ENCODE measurements around the gene HACD3.
"Not testable (repeated sequence)": the region's sequence is repeated elsewhere in the genome, so short reads cannot be mapped to it uniquely, and the experiment has no call there.

The HACD3 gene

DNA sequence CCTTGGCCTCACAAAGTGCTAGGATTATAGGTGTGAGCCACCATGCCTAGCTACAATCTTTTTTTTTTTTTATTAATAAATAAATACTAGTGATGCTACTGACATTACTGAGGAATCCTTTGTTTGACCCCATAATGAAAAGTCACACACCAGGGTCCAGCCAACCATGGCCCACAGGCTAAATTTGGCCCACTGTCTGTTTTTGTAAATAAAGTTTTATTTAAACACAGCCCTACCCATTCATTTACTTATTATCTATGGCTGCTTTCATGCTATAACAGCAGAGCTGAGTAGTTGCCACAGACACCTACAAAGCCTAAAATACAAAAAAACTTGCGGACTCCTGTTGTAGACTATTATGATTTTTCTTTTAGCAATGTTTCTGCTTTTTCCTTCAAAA, 73.3 kb downstream of the HACD3 start:
- FAIRE-seq = no peak

DNA sequence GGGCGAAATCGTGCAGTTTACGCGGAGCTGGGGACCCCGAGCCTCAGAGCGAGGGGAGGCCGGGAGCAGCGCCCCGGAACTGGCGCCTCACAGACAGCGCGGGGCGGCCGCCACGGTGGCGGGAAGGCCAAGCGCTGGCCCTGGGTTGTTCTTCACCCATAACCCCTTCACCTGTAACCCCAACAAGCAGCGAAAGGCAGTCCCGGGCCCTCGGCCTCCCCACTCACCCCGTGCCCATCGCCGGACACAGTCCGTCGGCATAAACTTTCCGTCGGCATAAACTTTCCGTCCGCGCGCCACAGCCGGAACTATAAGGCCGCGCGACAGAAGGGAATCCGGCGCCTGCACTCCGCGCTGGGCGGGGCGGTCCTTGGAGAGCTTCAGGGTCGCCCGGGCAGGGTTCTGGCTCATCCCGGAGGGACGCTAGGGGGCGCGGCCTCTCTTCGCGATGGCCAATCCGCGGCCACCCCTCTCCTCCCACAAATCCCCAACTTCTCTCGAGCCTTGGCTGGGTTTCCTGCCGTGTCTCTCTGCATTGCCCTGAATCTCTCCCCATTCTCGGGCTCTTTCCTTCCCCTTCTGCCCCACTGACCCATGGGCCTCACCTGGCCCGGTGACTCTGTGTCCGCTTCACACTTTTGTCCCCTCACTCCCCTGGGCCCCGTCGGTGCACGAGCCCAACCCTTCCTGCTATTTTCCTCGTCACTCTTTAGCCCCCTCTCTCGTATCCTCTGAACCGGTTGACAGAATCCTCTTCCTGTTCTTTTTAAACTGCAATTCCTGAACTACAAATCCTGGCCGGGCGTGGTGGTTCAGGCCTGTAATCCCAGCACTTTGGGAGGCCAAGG, 80.8 kb downstream of the HACD3 start, which contains the start of gene INTS14:
Gene INTS14, minus strand, starts transcription at position 261 of the 848 bp plus-strand sequence. CDS start 3,751 bp downstream, outside the sequence.
- no peak for FAIRE-seq

DNA sequence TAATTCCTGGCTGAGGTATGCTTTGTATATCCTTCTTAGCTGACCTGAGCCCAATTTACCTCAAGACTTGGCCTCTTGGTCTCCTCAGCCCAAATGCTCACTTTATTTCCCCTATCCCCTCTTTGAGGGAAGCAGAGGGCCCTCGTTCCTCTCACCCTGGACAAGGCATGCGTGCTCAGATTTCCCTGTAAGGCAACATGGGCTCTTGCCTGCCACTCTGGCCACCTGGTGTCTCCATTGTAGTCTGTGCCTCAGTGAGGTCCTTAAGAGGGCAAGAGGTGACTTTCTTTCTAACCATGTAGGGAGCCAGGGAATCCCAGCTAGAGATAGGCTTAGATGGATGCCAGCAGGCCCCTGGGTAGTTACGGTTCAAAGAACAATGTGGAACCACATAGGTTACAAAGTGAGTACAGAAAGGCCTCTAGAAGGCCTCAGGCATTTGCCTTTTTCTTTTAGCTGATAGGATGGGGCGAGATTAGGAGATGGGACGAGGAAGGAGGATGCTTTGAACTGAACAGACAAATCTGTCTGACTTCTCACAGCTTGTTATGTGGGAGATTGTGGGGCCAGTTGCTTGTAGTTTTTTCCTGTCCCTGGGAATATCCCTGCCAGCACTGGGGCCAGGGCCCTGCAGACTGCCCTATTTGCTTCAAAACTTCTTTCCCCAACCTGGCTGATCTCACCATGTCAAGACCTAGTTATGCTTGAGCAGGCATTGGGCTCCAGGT, 81.8 kb downstream of the HACD3 start:
- no peak for FAIRE-seq

DNA sequence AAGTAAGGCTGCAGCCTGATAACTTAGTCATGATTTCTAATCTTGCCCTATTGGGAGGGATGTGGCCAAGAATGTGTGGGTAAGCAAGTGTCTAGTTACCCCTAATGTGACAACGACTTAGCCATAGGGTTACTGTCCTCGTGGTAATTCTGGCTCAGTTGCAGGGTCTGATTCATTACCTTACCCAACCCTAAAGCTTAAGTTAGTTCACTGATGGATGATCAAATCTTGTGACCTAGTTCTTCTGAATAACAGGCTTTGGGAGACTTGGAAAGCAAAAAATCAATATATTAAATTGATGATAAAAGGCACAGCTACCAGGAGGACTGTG, 82.3 kb downstream of the HACD3 start:
- FAIRE-seq = no peak

DNA sequence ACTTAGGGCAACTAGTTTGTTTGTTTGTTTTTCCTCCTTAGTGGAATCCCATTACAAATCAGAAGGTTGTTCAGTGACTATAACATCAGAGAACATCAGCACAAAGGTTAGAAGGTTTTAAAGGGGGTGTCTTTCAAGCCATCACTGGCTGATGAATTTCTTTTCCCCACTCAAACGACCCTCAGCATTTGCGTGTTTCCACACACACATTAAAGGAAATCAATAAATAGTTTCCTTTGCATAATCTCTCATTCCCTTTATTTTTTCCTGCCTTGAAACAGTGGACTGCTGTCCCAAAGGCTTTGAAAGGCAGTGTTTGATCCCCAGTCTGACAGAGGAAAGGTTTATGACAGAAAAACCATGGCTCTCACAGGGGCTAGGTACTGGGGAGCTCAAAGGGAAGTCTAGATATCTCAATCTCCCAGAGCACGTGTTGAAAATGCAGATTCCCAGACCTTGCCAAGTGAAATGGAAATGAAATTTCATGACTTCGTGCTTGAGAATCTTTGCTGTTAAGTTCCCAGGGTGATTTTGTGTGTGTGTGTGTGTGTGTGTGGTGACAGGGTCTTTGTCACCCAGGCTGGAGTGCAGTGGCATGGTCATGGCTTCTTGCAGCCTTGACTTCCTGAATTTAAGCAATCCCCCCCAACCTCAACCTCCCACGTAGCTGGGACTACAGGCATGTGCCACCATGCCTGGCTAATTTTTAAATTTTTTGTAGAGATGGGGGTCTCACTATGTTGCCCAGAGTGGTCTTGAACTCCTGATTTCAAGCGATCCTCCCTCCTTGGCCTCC, 82.9 kb downstream of the HACD3 start:
- FAIRE-seq = no peak

DNA sequence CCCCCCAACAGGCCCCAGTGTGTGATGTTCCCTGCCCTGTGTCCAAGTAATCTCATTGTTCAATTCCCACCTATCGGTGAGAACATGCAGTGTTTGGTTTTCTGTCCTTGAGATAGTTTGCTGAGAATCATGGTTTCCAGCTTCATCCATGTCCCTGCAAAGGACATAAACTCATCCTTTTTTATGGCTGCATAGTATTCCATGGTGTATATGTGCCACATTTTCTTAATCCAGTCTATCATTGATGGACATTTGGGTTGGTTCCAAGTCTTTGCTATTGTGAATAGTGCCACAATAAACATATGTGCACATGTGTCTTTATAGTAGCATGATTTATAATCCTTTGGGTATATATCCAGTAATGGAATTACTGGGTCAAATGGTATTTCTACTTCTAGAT, 85.6 kb downstream of the HACD3 start:
- not testable (repeated sequence) for FAIRE-seq

DNA sequence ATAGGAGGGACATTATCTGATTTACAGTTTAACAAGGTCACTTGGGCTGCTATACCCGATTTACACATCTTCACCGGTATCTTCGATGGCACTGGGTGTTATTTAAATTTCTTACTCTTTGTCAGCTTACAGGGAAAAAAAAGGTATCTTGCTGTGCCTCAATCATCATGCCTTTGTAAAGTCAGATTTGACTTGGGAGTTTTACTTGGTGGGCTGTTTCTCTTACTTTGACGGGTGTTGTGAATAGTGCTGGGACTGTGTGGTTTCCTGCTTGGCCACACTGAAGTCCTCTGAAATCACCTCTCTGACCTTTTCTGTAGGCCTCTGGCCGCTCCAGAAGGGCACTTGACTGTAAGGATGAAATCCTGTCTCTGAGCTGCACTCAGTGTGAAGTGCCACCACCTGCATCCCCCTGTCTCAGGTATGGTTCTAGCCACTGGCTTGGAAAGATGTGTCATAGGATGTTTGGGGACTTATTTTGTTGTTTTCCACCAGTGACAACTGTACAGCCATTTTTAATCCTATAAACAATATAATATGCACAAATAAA, 88.4 kb downstream of the HACD3 start:
- FAIRE-seq = no peak

DNA sequence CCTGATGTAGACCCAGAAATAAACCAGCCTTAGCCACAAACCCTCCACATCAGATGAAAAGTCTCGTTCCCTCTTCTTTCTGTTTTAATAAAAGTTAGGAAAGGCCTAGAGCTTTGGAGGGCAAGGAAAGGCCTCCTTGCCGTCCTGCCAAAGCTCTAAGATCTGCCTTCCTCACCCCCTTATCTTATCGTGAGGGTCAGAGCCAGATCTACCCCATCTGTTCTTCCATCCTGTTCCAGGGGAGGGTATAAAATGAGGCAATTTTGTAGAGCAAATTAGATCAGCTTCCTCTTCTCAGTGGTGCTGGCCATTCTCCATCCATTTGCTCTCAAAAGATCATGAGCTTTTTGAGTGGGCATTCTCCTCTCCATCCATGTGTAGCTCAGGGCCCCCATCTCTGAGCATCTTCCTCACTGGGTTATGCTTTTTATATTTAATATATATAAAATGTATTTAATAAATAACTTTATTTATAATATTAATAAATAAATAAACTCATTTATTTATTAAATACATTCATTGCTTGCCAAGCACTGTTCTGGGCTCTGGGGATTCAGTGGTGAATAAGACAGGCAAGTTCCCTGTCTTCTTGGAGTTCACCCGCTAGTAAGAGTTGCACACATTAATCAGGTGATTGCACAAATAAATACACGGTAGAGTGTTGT, 89.5 kb downstream of the HACD3 start:
- FAIRE-seq = no peak

DNA sequence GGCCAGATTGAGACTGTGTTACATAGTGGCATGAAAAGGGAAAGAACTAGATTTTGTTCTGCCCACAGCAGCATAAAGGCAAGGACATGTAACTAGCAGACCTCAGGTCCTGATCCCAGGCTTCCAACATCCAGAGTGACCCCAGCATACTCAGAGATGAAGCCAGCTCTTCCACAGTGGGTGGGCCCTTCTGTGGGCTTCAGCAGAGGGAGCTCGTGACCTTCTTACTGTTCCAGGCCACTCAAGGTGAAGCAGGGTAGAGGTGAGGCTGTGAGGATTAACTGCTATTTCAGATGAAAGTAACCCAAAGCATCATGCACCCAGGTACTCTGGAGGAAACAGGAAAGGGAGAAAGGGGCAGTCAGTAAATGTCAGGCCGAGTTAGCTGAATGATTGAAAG, 90.6 kb downstream of the HACD3 start:
- FAIRE-seq = no peak

DNA sequence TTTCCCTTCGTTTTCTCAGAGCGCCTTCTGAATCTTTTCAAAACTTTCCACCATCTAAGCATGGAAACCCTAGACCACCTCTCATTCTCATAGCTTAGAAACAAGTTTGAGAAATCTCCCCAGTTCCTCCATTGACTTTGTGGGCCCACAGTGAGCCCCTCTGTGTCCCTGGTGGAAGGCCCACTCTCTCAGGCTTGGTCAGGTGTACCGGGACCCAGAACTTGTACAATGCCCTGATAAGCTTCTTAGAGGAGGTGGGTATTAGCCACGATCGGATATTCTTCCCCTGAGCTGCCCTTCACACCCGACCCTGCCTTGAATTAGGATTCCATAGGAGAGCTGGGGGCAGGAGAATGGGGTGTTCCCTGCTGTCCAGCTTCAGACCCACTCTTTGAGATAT, 91.4 kb downstream of the HACD3 start, which contains the start of gene SLC24A1:
Gene SLC24A1, plus strand, starts transcription at position 301 of the 400 bp plus-strand sequence. CDS start 2,143 bp downstream, outside the sequence.
- FAIRE-seq = no peak

DNA sequence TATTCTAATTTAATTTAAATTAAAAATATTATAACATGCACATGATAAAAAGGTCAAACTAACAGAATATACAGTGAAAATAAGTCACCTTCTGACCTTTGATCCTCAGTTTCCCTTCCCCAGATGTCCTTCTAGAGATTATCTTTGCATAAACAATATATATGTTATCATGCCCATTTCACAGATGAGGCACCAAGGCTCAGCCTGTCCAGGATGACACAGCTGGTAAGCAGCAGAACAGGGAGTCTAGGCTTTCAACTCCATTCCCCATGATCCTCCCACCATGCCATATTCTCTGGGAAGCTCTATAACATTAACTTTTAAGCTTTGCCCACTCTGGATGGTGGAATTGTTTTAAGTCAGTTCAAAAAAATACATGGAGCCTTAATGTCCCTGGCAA, 92.8 kb downstream of the HACD3 start:
- no peak for FAIRE-seq

DNA sequence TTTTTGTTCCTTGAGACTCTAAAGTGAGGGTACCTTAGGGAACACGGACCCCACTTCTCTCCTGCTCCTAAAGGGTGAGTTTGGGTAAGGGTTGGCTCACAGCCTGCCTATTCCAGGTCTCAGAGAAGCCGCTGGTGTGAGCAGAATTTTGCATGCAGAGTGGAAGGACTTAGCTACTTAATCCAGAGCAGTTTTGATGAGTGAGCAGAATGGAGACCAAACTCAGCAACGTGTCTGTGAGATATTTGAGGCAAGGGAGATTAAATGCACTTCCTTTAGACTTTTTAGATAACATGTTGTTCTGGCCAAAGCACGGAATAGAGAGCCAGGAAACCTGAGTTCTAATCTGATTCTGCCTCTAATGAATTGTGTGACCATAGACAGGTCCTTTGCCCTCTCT, 96.6 kb downstream of the HACD3 start:
- no peak for FAIRE-seq

Measured in islet of Langerhans (tissue), 1 donor.